Ovary (tissue), 3 donors: ENCODE results near the gene FIG4.

Experiments
- CTCF ChIP-seq, 3 donors: fragments of 450-650 bp in 2 of 3; fragments of 200-600 bp in 1 of 3; IDR thresholded peaks; one replicate each; pipeline versions ENCODE4 v1.5.1 to v1.8.0; 2016 to 2022; ENCODE audit warnings: antibody characterized with exemption in 3 of 3, mild to moderate bottlenecking in 1 of 3
- POLR2A ChIP-seq: fragments of 450-650 bp; IDR thresholded peaks from one replicate; pipeline ENCODE4 v1.6.1; 2017; ENCODE audit warnings: antibody characterized with exemption, mild to moderate bottlenecking, moderate library complexity
- donor health status: DM: no; HTN: no; CAD: no.

- TF ChIP-seq CTCF (IDR thresholded peaks at IDR 0.05) (no peak), POLR2A (no peak)
Measured at GRCh38 chr6:109672175-109672574, 18.9 kb upstream of the FIG4 start.
